Ishikawa (cell line): ENCODE measurements around the gene SNX24.

Experiments
- MAX ChIP-seq: IDR thresholded peaks from 2 replicates; pipeline ENCODE4 v1.6.1; 2012
- REST ChIP-seq: IDR thresholded peaks from 2 replicates; pipeline ENCODE4 v1.6.1; 2012; ENCODE audit warnings: low read depth, mild to moderate bottlenecking

GRCh38 chr5:122835681-122836080 is 9.7 kb upstream of the SNX24 start:
- TF ChIP-seq MAX (no peak), REST (no peak)
